GM23248 (cell line): Measurements from ENCODE around the gene PAPPA2.

Experiments
- EZH2 ChIP-seq: fragments of 200-600 bp; sonication (generic); IDR thresholded peaks from 2 replicates; pipeline ENCODE4 v1.6.1; 2018; ENCODE audit warnings: antibody characterized with exemption, mild to moderate bottlenecking; ENCODE audit not compliant: insufficient read depth, poor library complexity, severe bottlenecking
- EZH2phosphoT487 ChIP-seq: fragments of 200-600 bp; sonication (generic); IDR thresholded peaks from 2 replicates; pipeline ENCODE4 v1.6.1; 2018; ENCODE audit warnings: antibody characterized with exemption, moderate library complexity, mild to moderate bottlenecking, low read depth; ENCODE audit not compliant: insufficient read depth

GRCh38 chr1:176884911-176885310 lies 421.9 kb downstream of the PAPPA2 start:
- no peak for TF ChIP-seq EZH2phosphoT487
- TF ChIP-seq EZH2, result no peak
